H1 (cell line): ENCODE measurements around the gene ARSB.

Source experiments
- CHD2 ChIP-seq: IDR thresholded peaks from 2 replicates; pipeline ENCODE4 v1.6.1; 2012; ENCODE audit warnings: low read length, improper control_type of control experiment
- CTCF ChIP-seq, 3 experiments: IDR thresholded peaks; 1 replicate in 2 of 3; 2 replicates in 1 of 3; pipeline versions ENCODE4 v1.5.1 to v1.6.1; 2011; ENCODE audit warnings: low read length in 3 of 3, mild to moderate bottlenecking in 3 of 3, inconsistent platforms in 2 of 3, low read depth in 1 of 3, moderate library complexity in 1 of 3; ENCODE audit not compliant: insufficient read depth in 1 of 3; ENCODE audit errors: control extremely low read depth in 1 of 3
- EP300 ChIP-seq, 2 experiments: IDR thresholded peaks; 1 replicate in 1 of 2; 2 replicates in 1 of 2; pipeline ENCODE4 v1.6.1; 2011 to 2012; ENCODE audit warnings: low read depth in 2 of 2, low read length in 2 of 2, mild to moderate bottlenecking in 2 of 2, borderline replicate concordance in 1 of 2, inconsistent platforms in 1 of 2, moderate library complexity in 1 of 2
- EZH2 ChIP-seq: fragments of 200-600 bp; sonication (generic); IDR thresholded peaks from 2 replicates; pipeline ENCODE4 v1.7.1; 2012; ENCODE audit warnings: low read depth, mild to moderate bottlenecking, moderate library complexity, low read length, inconsistent platforms; ENCODE audit not compliant: severe bottlenecking
- GABPA ChIP-seq: IDR thresholded peaks from 2 replicates; pipeline ENCODE4 v1.6.1; 2011; ENCODE audit warnings: mild to moderate bottlenecking, low read length, moderate library complexity, borderline replicate concordance; ENCODE audit not compliant: insufficient read depth
- HDAC6 ChIP-seq: IDR thresholded peaks from one replicate; pipeline ENCODE4 v1.7.1; 2012; ENCODE audit warnings: low read depth, mild to moderate bottlenecking, inconsistent platforms, low read length, moderate library complexity
- POLR2A ChIP-seq, 2 experiments: IDR thresholded peaks; 1 replicate in 1 of 2; 2 replicates in 1 of 2; pipeline ENCODE4 v1.6.1; 2011; ENCODE audit warnings: low read depth in 2 of 2, low read length in 2 of 2, mild to moderate bottlenecking in 2 of 2; ENCODE audit errors: control extremely low read depth in 1 of 2
- POLR2AphosphoS5 ChIP-seq: IDR thresholded peaks from 2 replicates; pipeline ENCODE4 v1.6.1; 2011; ENCODE audit warnings: low read depth, low read length
- POU5F1 ChIP-seq: IDR thresholded peaks from 2 replicates; pipeline ENCODE4 v1.6.1; 2011; ENCODE audit warnings: low read depth, mild to moderate bottlenecking, low read length, moderate library complexity
- RFX5 ChIP-seq: IDR thresholded peaks from 2 replicates; pipeline ENCODE4 v1.6.1; 2011; ENCODE audit warnings: low read depth, low read length, improper control_type of control experiment, borderline replicate concordance
- TF ChIP-seq, protein P1 (sequence below): IDR thresholded peaks from 2 replicates; pipeline ENCODE4 v1.6.1; 2012; ENCODE audit warnings: inconsistent platforms
- TF ChIP-seq, protein P2 (sequence below): IDR thresholded peaks from 2 replicates; pipeline ENCODE4 v1.6.1; 2012; ENCODE audit warnings: low read length, inconsistent platforms

DNA sequence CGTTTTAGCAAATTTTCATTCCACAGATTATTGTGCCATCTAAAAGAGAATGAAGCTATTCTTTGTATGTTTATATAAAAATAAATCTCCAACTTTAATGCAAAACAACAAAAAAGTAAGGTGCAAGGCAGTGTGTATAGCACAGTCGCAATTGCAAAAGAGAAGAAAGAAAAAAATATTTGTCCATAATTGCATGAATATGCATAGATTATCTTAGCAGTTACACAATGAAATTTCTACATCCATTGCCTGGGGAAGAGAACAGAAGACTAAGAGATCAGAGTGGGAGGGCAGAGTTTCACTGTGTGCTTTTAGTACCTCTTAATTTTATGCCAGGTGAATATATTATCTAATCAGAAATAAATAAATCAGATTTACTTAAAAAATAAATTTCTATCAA lies 250.2 kb downstream of the ARSB start:
- TF ChIP-seq CTCF (IDR thresholded peaks at IDR 0.05; ENCODE audit: control extremely low read depth in 1 of 3, insufficient read depth in 1 of 3, low read depth in 1 of 3, low read length in 3 of 3) (no peak), CHD2 (no peak), RFX5 (no peak), EP300 (IDR thresholded peaks at IDR 0.05; ENCODE audit: borderline replicate concordance in 1 of 2, low read depth in 2 of 2, low read length in 2 of 2) (no peak), EZH2 (no peak), POLR2AphosphoS5 (no peak), POU5F1 (no peak), GABPA (no peak), POLR2A (IDR thresholded peaks at IDR 0.05; ENCODE audit: control extremely low read depth in 1 of 2, low read depth in 2 of 2, low read length in 2 of 2) (no peak), HDAC6 (no peak)
- TF ChIP-seq, protein P1, sequence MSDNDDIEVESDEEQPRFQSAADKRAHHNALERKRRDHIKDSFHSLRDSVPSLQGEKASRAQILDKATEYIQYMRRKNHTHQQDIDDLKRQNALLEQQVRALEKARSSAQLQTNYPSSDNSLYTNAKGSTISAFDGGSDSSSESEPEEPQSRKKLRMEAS = no peak
- TF ChIP-seq, protein P2, sequence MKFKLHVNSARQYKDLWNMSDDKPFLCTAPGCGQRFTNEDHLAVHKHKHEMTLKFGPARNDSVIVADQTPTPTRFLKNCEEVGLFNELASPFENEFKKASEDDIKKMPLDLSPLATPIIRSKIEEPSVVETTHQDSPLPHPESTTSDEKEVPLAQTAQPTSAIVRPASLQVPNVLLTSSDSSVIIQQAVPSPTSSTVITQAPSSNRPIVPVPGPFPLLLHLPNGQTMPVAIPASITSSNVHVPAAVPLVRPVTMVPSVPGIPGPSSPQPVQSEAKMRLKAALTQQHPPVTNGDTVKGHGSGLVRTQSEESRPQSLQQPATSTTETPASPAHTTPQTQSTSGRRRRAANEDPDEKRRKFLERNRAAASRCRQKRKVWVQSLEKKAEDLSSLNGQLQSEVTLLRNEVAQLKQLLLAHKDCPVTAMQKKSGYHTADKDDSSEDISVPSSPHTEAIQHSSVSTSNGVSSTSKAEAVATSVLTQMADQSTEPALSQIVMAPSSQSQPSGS = no peak
